ENCODE results near the gene PYCR2.
"Not testable (repeated sequence)": the region's sequence is repeated elsewhere in the genome, so short reads cannot be mapped to it uniquely, and the experiment has no call there.

PYCR2 gene

GRCh38 chr1:225923692-225924555 is at the start of gene PYCR2:
Gene PYCR2 (minus strand): TSS chr1:225924250. CDS start chr1:225924110, 140 bp downstream.
- no peak for TF ChIP-seq CTCF (IDR thresholded peaks at IDR 0.05; ENCODE audit: extremely low read depth, insufficient read depth, missing control alignments)
- in situ Hi-C loops (cut with MboI; ENCODE audit: low pct_unique_long_range_greater_than_20kb, low sequenced_read_pairs, unreplicated experiment): no loop called here
- peak; percentile 100 for DNase-seq (ENCODE audit: low spot score)

- no peak for TF ChIP-seq CTCF (IDR thresholded peaks at IDR 0.05; ENCODE audit: extremely low read depth, insufficient read depth, missing control alignments)
- in situ Hi-C loops (cut with MboI; ENCODE audit: low pct_unique_long_range_greater_than_20kb, low sequenced_read_pairs, unreplicated experiment): no loop called here
- DNase-seq (ENCODE audit: low spot score): no peak
These were observed 49.1 kb upstream of the PYCR2 start for GRCh38 chr1:225973158-225973557.

- in situ Hi-C loops (cut with MboI; ENCODE audit: low pct_unique_long_range_greater_than_20kb, low sequenced_read_pairs, unreplicated experiment): no loop called here
- TF ChIP-seq CTCF (IDR thresholded peaks at IDR 0.05; ENCODE audit: extremely low read depth, insufficient read depth, missing control alignments): no peak
- DNase-seq (ENCODE audit: low spot score): no peak
These were observed 48.5 kb upstream of the PYCR2 start for GRCh38 chr1:225972344-225973152.

- in situ Hi-C loops (cut with MboI; ENCODE audit: low pct_unique_long_range_greater_than_20kb, low sequenced_read_pairs, unreplicated experiment); DNase-seq (ENCODE audit: low spot score): not testable (repeated sequence)
These were observed 46.6 kb upstream of the PYCR2 start for GRCh38 chr1:225970592-225971157.

- in situ Hi-C loops (cut with MboI; ENCODE audit: low pct_unique_long_range_greater_than_20kb, low sequenced_read_pairs, unreplicated experiment); DNase-seq (ENCODE audit: low spot score): not testable (repeated sequence)
These were observed 45.7 kb upstream of the PYCR2 start for GRCh38 chr1:225969751-225970150.

- no peak for DNase-seq (ENCODE audit: low spot score)
- in situ Hi-C loops (cut with MboI; ENCODE audit: low pct_unique_long_range_greater_than_20kb, low sequenced_read_pairs, unreplicated experiment): no loop called here
- no peak for TF ChIP-seq CTCF (IDR thresholded peaks at IDR 0.05; ENCODE audit: extremely low read depth, insufficient read depth, missing control alignments)
These were observed 41.2 kb upstream of the PYCR2 start for GRCh38 chr1:225965231-225965630.

- in situ Hi-C loops (cut with MboI; ENCODE audit: low pct_unique_long_range_greater_than_20kb, low sequenced_read_pairs, unreplicated experiment): no loop called here
- no peak for TF ChIP-seq CTCF (IDR thresholded peaks at IDR 0.05; ENCODE audit: extremely low read depth, insufficient read depth, missing control alignments)
- DNase-seq (ENCODE audit: low spot score): no peak
These were observed 39.9 kb upstream of the PYCR2 start for GRCh38 chr1:225963735-225964530.

Measured in GM13977 (cell line).